HG03159 (cell line): ENCODE measurements around the gene FILIP1L.

Experiments
- ATAC-seq: cut with Tn5 transposase; IDR thresholded peaks from one replicate; pipeline ENCODE4 v1.9.1; 2021; ENCODE audit warnings: mild to moderate bottlenecking, moderate library complexity; ENCODE audit not compliant: unreplicated experiment

FILIP1L gene

DNA sequence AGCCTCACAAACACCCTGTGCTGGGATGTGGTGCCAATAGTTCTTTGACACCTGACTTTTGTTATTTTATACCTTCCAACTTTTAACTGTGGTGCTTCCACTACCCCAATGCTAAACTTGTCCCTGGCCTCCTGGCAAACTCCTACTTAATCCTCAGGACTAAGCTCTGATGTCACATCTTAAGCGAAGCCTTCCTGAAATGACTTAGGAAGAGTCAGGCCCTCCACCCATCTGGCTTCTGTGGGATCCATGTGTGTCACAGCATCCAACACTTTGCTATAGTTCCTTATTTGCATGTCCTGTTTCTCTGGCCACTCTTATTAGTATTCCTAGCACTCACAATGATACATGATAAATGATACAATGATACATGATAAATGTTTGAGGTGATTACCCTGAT, 133.2 kb downstream of the FILIP1L start:
- no peak for ATAC-seq

- ATAC-seq, result no peak
Observed at GRCh38 chr3:99980606-99981005, 133.7 kb downstream of the FILIP1L start.

GRCh38 chr3:99978221-99978620, 136.1 kb downstream of the FILIP1L start:
- no peak for ATAC-seq

GRCh38 chr3:99976584-99976983, 137.7 kb downstream of the FILIP1L start:
- ATAC-seq, result no peak

DNA sequence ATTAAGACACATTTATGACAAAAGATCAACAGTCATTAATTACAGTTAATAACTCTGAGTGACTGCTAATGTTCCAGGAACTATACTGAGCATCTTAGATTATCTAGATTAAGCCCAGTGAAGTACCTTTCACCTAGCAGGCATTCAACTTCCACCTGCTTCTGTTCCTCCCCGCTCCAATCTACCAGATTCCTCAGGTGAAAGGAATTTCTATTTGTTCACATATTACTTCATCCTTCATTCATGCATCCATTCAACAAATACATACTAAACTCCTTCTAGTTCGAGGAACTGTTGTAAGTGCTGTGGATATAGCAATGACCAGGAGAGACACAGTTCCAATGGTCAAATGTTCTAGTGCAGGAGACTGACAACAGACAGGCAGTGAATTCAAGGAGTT, 139.3 kb downstream of the FILIP1L start:
- no peak for ATAC-seq

GRCh38 chr3:99972380-99973104, 141.8 kb downstream of the FILIP1L start:
- ATAC-seq, result no peak

- ATAC-seq, result no peak
Observed at GRCh38 chr3:99971761-99972160, 142.5 kb downstream of the FILIP1L start.

DNA sequence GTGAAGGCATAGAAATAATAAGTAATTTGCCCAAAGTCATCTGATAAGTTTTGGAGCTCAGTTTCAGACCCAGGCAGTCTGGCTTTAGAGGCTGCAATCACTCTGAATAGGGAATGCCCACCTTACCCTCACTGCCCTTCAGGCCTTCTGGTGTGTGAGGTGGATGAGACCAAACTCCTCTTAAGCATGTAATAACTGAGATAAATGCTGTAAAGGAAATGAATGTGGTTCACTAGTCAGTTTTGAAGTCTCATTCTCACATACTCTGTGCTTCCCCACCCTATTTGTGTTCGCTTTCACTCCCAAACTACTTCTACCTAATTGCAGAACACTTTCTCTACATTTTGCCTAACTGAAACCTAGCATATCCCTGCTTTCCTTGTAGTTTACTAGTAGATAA, 144.1 kb downstream of the FILIP1L start:
- ATAC-seq, result peak; percentile 81

- no peak for ATAC-seq
Observed at GRCh38 chr3:99969136-99969535, 145.2 kb downstream of the FILIP1L start.

- ATAC-seq, result no peak
Observed at GRCh38 chr3:99967796-99968195, 146.5 kb downstream of the FILIP1L start.

- no peak for ATAC-seq
Observed at GRCh38 chr3:99966662-99967416, 147.5 kb downstream of the FILIP1L start.

GRCh38 chr3:99965681-99966408, 148.5 kb downstream of the FILIP1L start:
- ATAC-seq, result no peak

DNA sequence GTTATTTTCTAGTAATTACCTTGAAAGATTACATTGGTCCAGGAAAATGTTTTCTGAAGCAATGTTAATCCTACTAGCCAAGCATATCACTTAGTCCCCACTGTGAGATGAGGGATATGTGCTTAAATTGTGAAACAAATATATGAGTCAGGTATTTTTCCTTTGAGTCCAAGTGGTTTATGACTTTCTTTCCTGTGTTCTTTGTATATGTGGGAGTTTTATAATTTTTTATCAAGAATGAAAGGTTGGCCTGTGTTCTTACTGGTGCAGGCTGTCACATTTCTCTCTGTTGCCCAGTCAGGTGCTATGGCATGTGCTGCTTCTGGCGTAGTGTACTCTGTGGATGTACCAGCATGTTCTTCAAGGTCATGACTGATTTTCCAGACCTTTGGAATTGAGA, 149.2 kb downstream of the FILIP1L start:
- ATAC-seq, result no peak

DNA sequence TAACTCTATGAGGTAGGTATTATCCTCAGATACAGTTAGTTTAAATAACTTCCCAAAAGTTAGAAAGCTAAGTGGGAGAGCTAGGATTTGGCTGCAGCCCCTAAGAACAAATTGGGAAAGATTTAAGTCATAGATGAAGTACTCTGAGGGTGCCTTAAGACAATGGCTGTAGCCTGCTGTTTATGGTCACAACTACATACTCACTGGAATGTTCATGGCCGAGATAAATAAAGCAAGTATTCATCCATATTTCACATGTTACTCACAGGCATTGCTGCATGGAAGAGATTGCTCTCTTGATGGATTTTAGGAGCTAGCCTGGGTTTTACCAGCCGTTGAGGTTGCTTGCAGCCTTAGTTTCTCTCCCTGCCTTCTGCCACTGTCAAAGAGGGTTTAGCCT, 151.6 kb downstream of the FILIP1L start:
- no peak for ATAC-seq

DNA sequence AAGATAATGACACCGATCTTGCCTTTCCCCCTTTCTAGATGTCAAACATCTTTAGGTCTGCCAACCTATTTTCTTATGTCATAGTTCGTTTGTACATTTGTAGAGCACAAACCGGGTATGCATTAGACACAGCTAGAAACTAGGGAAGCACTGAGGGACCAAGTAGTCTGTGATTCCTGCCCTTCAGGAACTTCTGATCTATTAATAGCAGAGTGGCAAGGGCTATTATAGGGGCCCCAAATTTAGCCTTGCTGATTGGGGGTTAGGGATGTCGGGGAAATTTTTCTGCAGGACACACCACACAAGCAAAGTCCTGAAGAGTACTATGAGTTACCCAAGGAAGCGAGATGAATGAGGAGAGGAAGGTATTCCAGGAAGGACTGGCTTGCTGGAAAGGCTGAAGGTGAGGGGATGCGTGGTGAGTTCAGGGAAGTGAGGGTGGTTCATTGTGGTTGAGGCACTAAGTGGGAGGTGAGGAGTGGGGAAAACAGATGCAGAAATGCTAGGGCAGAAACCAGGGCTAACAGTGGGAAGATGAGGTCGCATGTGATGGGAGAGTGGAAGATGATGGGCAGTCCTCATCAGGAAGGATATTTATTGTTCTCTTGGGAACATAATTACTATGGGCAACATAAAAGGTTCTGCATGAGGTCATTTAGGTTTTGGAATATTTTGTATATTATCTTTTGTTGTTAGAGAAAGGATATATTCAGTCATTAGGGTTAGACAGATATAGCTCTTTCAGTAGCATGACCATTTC, 152.4 kb downstream of the FILIP1L start:
- ATAC-seq, result no peak

GRCh38 chr3:99960941-99961340, 153.4 kb downstream of the FILIP1L start:
- no peak for ATAC-seq

DNA sequence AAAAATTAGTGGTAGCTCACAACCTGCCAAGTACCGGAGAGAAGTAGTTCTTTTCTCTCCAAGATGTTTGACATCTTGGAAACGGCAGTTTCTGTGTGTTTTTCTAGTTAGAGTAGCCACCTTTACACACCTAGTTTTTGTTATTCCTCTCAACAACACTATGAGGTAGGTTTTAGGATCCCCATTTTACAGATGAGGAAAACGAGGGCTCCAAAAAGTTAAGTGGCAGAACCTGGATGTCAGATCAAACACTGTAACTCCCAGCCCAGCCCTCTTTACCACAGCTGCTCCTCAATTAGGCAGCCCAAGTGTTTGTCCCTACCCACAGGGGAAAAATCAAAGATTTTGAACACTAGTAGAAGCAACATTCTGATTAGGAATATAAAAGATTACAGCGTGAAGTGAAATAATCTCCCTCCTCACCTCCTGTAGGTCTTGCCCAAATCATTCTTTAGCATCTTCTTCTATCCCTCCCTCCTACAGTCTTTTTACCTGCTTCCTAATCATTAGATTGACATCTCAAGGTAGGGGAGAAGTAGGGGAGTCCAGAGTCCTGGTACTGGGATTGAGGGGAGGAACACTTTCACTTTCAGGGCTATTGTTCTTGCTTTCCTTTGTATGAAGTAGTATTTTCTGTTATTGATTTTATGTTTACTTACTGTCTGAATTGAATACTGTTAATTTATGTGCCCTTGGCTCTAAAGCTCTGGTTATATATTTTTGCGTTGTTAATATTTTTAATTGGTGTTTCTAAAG, 154.0 kb downstream of the FILIP1L start:
- no peak for ATAC-seq

DNA sequence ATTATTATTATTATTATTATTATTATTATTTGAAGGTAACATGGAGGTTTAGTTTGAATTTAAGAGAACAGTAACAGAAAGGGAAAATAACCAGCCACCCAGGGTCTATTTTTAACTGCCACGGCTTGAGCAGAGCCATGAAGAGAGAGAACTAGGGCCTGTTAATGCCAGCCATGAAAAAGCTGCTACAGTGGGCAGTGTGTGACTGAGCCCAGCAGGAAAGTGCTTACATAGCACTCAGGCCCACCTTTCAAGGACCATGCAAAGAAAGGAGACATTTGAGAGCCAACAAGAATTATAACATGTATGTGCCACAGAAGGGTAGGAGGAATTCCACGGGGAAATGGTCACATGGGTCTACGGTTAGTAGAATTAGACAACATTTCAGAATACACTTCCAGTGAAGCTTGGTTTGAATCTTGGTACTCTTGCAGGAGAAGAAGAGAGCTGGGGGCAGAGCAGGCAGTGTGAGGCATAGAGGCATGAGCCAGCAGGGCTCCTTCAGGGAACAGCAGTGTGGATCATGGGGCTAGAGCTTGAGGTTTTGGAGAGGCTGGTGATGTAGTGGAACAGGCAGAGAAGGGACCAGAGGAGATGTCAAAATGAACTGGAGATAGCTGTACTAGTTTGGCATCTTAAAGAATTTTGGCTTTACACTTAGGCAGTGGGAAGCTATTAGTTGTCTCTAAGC, 155.9 kb downstream of the FILIP1L start:
- no peak for ATAC-seq

GRCh38 chr3:99957151-99957796, 157.0 kb downstream of the FILIP1L start:
- ATAC-seq, result no peak
